Panc1 (cell line): Measurements from ENCODE around the gene LTO1. TPM values are rescaled to one million over a fixed set of nuclear protein-coding genes. Genes with fewer than 3 reads are reported as not detected.

Source experiments
- ATAC-seq: fragments of 200-7000 bp; cut with Tn5 transposase; 2 replicates; pipeline ENCODE4 v1.9.1; 2020; ENCODE audit warnings: mild to moderate bottlenecking, moderate library complexity
- BruUV-seq: library from RNA; stranded (reverse); fragments of 400-500 nt; replicated peaks from 2 replicates; lab custom pipeline; 2021; lab: Mats Ljungman, UMichigan
- CTCF ChIA-PET: fragments of 300-600 bp; sonication (Branson Sonifier 250); formaldehyde crosslinking; loops from one replicate; lab custom pipeline; 2022; ENCODE audit warnings: antibody characterized with exemption; lab: Charles Lee
- POLR2A ChIA-PET: fragments of 300-600 bp; sonication (Branson Sonifier 250); formaldehyde crosslinking; loops from one replicate; lab custom pipeline; 2022; ENCODE audit warnings: antibody characterized with exemption; lab: Charles Lee
- DNase-seq: peaks from one replicate; pipeline ENCODE4 v3.0.0-alpha.2; 2010; ENCODE audit warnings: low read depth, low spot score
- H3K27ac ChIP-seq: 2 replicates; pipeline ENCODE4 v1.5.1; 2011; ENCODE audit warnings: mild to moderate bottlenecking, low read length, inconsistent platforms
- H3K27me3 ChIP-seq: fragments of 200-500 bp; sonication (Bioruptor generic); 2 replicates; pipeline ENCODE4 v1.6.0; 2014; ENCODE audit warnings: low read length, inconsistent platforms; ENCODE audit not compliant: control insufficient read depth, insufficient read depth
- H3K36me3 ChIP-seq: fragments of 200-500 bp; sonication (Bioruptor generic); 2 replicates; pipeline ENCODE4 v1.5.1; 2014; ENCODE audit warnings: inconsistent platforms, mild to moderate bottlenecking, low read length, moderate library complexity; ENCODE audit not compliant: control insufficient read depth, insufficient read depth
- H3K4me1 ChIP-seq: 2 replicates; pipeline ENCODE4 v1.5.1; 2011; ENCODE audit warnings: inconsistent platforms, mild to moderate bottlenecking, low read length, moderate library complexity; ENCODE audit not compliant: control insufficient read depth, insufficient read depth
- H3K4me3 ChIP-seq, 2 experiments: 2 replicates each; pipeline ENCODE4 v1.5.1; 2011 to 2012; ENCODE audit warnings: low read depth in 2 of 2, low read length in 2 of 2, mild to moderate bottlenecking in 2 of 2, inconsistent platforms in 1 of 2, moderate library complexity in 1 of 2
- H3K9me3 ChIP-seq: fragments of 200-500 bp; sonication (Bioruptor generic); 2 replicates; pipeline ENCODE4 v1.5.1; 2014; ENCODE audit warnings: low read depth, mild to moderate bottlenecking, inconsistent platforms, low read length, moderate library complexity; ENCODE audit not compliant: control insufficient read depth, insufficient read depth
- CTCF ChIP-seq: fragments of 450-650 bp; IDR thresholded peaks from 2 replicates; pipeline ENCODE4 v1.5.1; 2017; ENCODE audit warnings: mild to moderate bottlenecking
- POLR2AphosphoS5 ChIP-seq: IDR thresholded peaks from 2 replicates; pipeline ENCODE4 v1.6.1; 2012; ENCODE audit warnings: mild to moderate bottlenecking, low read depth, low read length, moderate library complexity
- REST ChIP-seq, 2 experiments: IDR thresholded peaks; 2 replicates each; pipeline ENCODE4 v1.6.1; 2011 to 2012; ENCODE audit warnings: low read depth in 2 of 2, control low read depth in 1 of 2, low read length in 1 of 2, mild to moderate bottlenecking in 1 of 2, moderate library complexity in 1 of 2; ENCODE audit not compliant: insufficient read depth in 1 of 2
- SIN3A ChIP-seq: IDR thresholded peaks from 2 replicates; pipeline ENCODE4 v1.6.1; 2012; ENCODE audit warnings: low read depth, mild to moderate bottlenecking, low read length, moderate library complexity, borderline replicate concordance; ENCODE audit not compliant: insufficient read depth
- TCF7L2 ChIP-seq: IDR thresholded peaks from 2 replicates; pipeline ENCODE4 v1.6.1; 2011; ENCODE audit warnings: mild to moderate bottlenecking, low read depth, low read length, inconsistent platforms
- in situ Hi-C: cut with HindIII; loops from 2 replicates; pipeline ENCODE4 v1.10.0; 2016; ENCODE audit warnings: low sequenced_read_pairs, low pct_unique_long_range_greater_than_20kb
- intact Hi-C: fragments of 100-400 bp; cut with micrococcal nuclease; formaldehyde crosslinking; loops from one replicate; pipeline ENCODE4 v1.10.0; 2022; ENCODE audit not compliant: unreplicated experiment
- total RNA-seq: library from RNA; stranded (reverse); gene quantifications from one replicate; pipeline ENCODE4 v1.2.1, GENCODE V29; 2021; ENCODE audit not compliant: unreplicated experiment

Gene LTO1
- total RNA-seq, 1 experiment from 2014 or later, result 28.7 TPM

- BruUV-seq, result no TSS peak
- DNase-seq (no peak), ATAC-seq (no peak)
- no peak overlapping the region for H3K27ac ChIP-seq
- in situ Hi-C loops (no loop called here), intact Hi-C loops (loop anchor here (5.0 kb wide), 1 partner anchor 99 kb away; no protein-coding TSS in a partner anchor)
- H3K36me3 ChIP-seq, result no peaks in the 10 kb centered on the region
- no peak overlapping the region for H3K4me3 ChIP-seq
- TF ChIP-seq SIN3A (no peak), TCF7L2 (no peak), POLR2AphosphoS5 (no peak), CTCF (no peak), REST (IDR thresholded peaks at IDR 0.05; ENCODE audit: insufficient read depth in 1 of 2, low read depth in 2 of 2, low read length in 1 of 2) (no peak)
- ChIA-PET POLR2A (no interaction called here), CTCF (interaction anchor here (0.6 kb wide), 1 partner anchor 50 kb away, joined by 4 read pairs; no protein-coding TSS in a partner anchor)
- H3K4me1 ChIP-seq, result peaks cover 7% of the 10 kb centered on the region
- peaks cover 3% of the 10 kb centered on the region; the same call in 1 of the 2 replicates for H3K27me3 ChIP-seq
- H3K9me3 ChIP-seq, result no peaks in the 10 kb centered on the region
These were observed 27.8 kb upstream of the LTO1 start for GRCh38 chr11:69702769-69703452.

- DNase-seq (no peak), ATAC-seq (no peak)
- H3K27me3 ChIP-seq, result peaks cover 3% of the 10 kb centered on the region; the same call in 1 of the 2 replicates
- intact Hi-C loops (loop anchor here (5.0 kb wide), 1 partner anchor 100 kb away; no protein-coding TSS in a partner anchor), in situ Hi-C loops (no loop called here)
- no peak overlapping the region for H3K27ac ChIP-seq
- ChIA-PET CTCF (interaction anchor here (0.6 kb wide), 1 partner anchor 51 kb away, joined by 4 read pairs; no protein-coding TSS in a partner anchor), POLR2A (no interaction called here)
- H3K9me3 ChIP-seq, result no peaks in the 10 kb centered on the region
- no TSS peak for BruUV-seq
- H3K36me3 ChIP-seq, result no peaks in the 10 kb centered on the region
- no peak for TF ChIP-seq REST (IDR thresholded peaks at IDR 0.05; ENCODE audit: insufficient read depth in 1 of 2, low read depth in 2 of 2, low read length in 1 of 2)
- no peak for TF ChIP-seq SIN3A
- TF ChIP-seq CTCF, result no peak
- TF ChIP-seq POLR2AphosphoS5, result no peak
- no peak for TF ChIP-seq TCF7L2
- no peak overlapping the region for H3K4me3 ChIP-seq
- peaks cover 7% of the 10 kb centered on the region for H3K4me1 ChIP-seq
These were observed 27.1 kb upstream of the LTO1 start for GRCh38 chr11:69702239-69702691.
